HepG2 (cell line): ENCODE data around the gene ZBTB26. TPM values are rescaled to one million over a fixed set of nuclear protein-coding genes. Genes with fewer than 3 reads are reported as not detected.

Experiments
- KLF12 ChIP-seq: sonication (generic); formaldehyde crosslinking; IDR thresholded peaks from 2 replicates; pipeline ENCODE4 v1.4.0; 2020; ENCODE audit warnings: missing genetic modification reagents, borderline replicate concordance
- KLF9 ChIP-seq: IDR thresholded peaks from 2 replicates; pipeline ENCODE4 v1.6.1; 2016; ENCODE audit warnings: low read depth
- MAZ ChIP-seq, 2 experiments: sonication (generic) in 1 of 2; formaldehyde crosslinking in 1 of 2; IDR thresholded peaks; 2 replicates each; pipeline versions ENCODE4 v1.5.0 to v1.6.1; 2012 to 2020; ENCODE audit warnings: low read depth in 2 of 2, mild to moderate bottlenecking in 2 of 2, borderline replicate concordance in 1 of 2, improper control_type of control experiment in 1 of 2, low read length in 1 of 2, missing genetic modification reagents in 1 of 2, moderate library complexity in 1 of 2
- MIXL1 ChIP-seq: IDR thresholded peaks from 2 replicates; pipeline ENCODE4 v1.6.1; 2016
- RBM39 ChIP-seq: fragments of 200-400 bp; formaldehyde crosslinking; IDR thresholded peaks from one replicate; pipeline ENCODE4 v1.6.1; 2018; ENCODE audit warnings: antibody characterized with exemption, mild to moderate bottlenecking, low read depth, low read length; ENCODE audit not compliant: poor library complexity, severe bottlenecking
- SRSF9 ChIP-seq: fragments of 200-400 bp; formaldehyde crosslinking; IDR thresholded peaks from 2 replicates; pipeline ENCODE4 v1.6.1; 2018; ENCODE audit warnings: borderline replicate concordance, mild to moderate bottlenecking, low read depth, low read length; ENCODE audit not compliant: insufficient read depth, poor library complexity, severe bottlenecking
- TP53 ChIP-seq: sonication (generic); formaldehyde crosslinking; conservative IDR thresholded peaks from 2 replicates; pipeline ENCODE4 v1.4.0; 2020; ENCODE audit warnings: missing genetic modification reagents
- XBP1 ChIP-seq: sonication (generic); formaldehyde crosslinking; IDR thresholded peaks from 2 replicates; pipeline ENCODE4 v1.5.0; 2020; ENCODE audit warnings: missing genetic modification reagents
- ZFP62 ChIP-seq: sonication (generic); formaldehyde crosslinking; IDR thresholded peaks from 2 replicates; pipeline ENCODE4 v1.4.0; 2020; ENCODE audit warnings: missing genetic modification reagents
- ZNF253 ChIP-seq: sonication (generic); formaldehyde crosslinking; IDR thresholded peaks from 2 replicates; pipeline ENCODE4 v1.8.0; 2022; ENCODE audit warnings: mild to moderate bottlenecking, missing genetic modification reagents, borderline replicate concordance
- ZNF589 ChIP-seq: sonication (generic); formaldehyde crosslinking; conservative IDR thresholded peaks from 2 replicates; pipeline ENCODE4 v1.8.0; 2022; ENCODE audit warnings: mild to moderate bottlenecking, moderate library complexity, missing genetic modification reagents
- polyA plus RNA-seq, 8 experiments: library from polyadenylated mRNA; depleted of rRNA in 3 of 8; stranded (reverse) in 7 of 8; unstranded in 1 of 8; fragments of >200 nt; fragmentation: Illumina TruSeq in 4 of 8; extraction: Trizol in 4 of 8; gene quantifications; 2 replicates each; pipeline versions ENCODE4 v1.2.1 to v1.2.3, GENCODE V29; 2011 to 2016; ENCODE audit warnings: low read depth in 4 of 8, missing spikeins in 1 of 8, mixed read lengths in 1 of 8; ENCODE audit not compliant: insufficient read depth in 1 of 8
- total RNA-seq, 5 experiments: library from RNA; depleted of rRNA; stranded (reverse); fragments of >200 nt; fragmentation: Illumina TruSeq; extraction: Trizol; gene quantifications; 2 replicates each; pipeline ENCODE4 v1.2.3, GENCODE V29; 2016; ENCODE audit warnings: low read depth in 1 of 5
- TF ChIP-seq, protein P1 (sequence below): IDR thresholded peaks from 2 replicates; pipeline ENCODE4 v1.6.1; 2012; ENCODE audit warnings: low read length, improper control_type of control experiment
- TF ChIP-seq, protein P2 (sequence below): sonication (generic); formaldehyde crosslinking; conservative IDR thresholded peaks from 2 replicates; pipeline ENCODE4 v1.4.0; 2020; ENCODE audit warnings: missing genetic modification reagents
- TF ChIP-seq, protein P3 (sequence below): IDR thresholded peaks from 2 replicates; pipeline ENCODE4 v1.6.1; 2016
- TF ChIP-seq, protein P4 (sequence below): sonication (generic); formaldehyde crosslinking; IDR thresholded peaks from 2 replicates; pipeline ENCODE4 v1.4.0; 2020; ENCODE audit warnings: missing genetic modification reagents

ZBTB26 gene
- total and polyA plus RNA-seq, 2 of the 13 experiments (the other 11 are each of a cell fraction or from before 2014, with no cell fraction given): 4.5 to 8.6 TPM

DNA sequence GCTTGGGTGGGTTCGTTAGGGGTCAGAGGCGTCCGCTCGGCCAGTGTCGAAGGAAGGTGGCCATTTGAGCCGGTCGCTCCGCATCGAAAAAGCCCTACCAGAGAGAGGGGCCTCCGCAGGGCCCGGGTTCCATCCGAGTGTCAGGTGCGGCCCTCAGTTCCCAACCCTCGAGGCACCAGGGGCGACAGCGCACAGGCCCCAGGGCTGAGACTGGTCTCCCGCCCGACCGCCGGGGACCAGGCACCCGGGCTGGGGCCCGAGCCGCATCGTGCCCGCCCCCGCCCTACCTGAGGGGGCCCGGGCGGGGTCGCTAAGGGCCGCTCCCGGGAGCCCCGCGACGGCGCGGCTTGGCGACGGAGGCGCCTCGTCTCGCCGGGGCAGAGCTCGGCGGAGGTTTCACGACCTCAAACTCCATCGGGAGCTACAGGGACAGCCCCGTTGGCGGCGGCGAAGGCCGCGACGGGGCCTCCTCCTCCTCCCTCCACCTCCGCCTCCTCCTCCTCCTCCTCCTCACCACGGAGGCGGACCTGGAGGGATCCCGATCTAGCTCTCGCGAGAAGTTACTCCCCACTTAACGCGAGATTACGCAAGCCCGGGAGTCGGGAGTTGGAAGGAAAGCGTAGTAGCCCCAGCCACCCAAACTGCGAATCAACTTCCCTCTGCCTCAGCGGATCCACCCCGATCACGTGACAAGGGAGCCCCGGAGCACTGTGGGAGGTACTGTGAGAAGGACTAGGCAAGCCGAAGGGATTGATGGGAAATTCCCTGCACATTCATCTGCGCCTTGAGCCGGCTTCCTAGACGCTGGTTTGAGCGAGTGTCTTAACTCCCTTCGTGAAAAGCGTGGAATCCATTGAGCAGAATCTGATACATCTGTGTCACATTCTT is 26.2 kb downstream of the ZBTB26 start, which contains the start of gene RC3H2 (continued):
- TF ChIP-seq, protein P1, sequence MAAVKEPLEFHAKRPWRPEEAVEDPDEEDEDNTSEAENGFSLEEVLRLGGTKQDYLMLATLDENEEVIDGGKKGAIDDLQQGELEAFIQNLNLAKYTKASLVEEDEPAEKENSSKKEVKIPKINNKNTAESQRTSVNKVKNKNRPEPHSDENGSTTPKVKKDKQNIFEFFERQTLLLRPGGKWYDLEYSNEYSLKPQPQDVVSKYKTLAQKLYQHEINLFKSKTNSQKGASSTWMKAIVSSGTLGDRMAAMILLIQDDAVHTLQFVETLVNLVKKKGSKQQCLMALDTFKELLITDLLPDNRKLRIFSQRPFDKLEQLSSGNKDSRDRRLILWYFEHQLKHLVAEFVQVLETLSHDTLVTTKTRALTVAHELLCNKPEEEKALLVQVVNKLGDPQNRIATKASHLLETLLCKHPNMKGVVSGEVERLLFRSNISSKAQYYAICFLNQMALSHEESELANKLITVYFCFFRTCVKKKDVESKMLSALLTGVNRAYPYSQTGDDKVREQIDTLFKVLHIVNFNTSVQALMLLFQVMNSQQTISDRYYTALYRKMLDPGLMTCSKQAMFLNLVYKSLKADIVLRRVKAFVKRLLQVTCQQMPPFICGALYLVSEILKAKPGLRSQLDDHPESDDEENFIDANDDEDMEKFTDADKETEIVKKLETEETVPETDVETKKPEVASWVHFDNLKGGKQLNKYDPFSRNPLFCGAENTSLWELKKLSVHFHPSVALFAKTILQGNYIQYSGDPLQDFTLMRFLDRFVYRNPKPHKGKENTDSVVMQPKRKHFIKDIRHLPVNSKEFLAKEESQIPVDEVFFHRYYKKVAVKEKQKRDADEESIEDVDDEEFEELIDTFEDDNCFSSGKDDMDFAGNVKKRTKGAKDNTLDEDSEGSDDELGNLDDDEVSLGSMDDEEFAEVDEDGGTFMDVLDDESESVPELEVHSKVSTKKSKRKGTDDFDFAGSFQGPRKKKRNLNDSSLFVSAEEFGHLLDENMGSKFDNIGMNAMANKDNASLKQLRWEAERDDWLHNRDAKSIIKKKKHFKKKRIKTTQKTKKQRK: no peak
- TF ChIP-seq MAZ (IDR thresholded peaks at IDR 0.05; ENCODE audit: borderline replicate concordance, low read depth, low read length): no peak; the same call in 1 of the 2 replicates
- peak; percentile 95 for TF ChIP-seq MAZ (CRISPR knock-in tag; IDR thresholded peaks at IDR 0.05; ENCODE audit: low read depth)
- no peak for TF ChIP-seq TP53
- TF ChIP-seq ZNF253 (CRISPR knock-in tag): no peak
- TF ChIP-seq, protein P2, sequence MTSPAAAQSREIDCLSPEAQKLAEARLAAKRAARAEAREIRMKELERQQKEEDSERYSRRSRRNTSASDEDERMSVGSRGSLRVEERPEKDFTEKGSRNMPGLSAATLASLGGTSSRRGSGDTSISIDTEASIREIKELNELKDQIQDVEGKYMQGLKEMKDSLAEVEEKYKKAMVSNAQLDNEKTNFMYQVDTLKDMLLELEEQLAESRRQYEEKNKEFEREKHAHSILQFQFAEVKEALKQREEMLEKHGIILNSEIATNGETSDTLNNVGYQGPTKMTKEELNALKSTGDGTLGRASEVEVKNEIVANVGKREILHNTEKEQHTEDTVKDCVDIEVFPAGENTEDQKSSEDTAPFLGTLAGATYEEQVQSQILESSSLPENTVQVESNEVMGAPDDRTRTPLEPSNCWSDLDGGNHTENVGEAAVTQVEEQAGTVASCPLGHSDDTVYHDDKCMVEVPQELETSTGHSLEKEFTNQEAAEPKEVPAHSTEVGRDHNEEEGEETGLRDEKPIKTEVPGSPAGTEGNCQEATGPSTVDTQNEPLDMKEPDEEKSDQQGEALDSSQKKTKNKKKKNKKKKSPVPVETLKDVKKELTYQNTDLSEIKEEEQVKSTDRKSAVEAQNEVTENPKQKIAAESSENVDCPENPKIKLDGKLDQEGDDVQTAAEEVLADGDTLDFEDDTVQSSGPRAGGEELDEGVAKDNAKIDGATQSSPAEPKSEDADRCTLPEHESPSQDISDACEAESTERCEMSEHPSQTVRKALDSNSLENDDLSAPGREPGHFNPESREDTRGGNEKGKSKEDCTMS (CRISPR knock-in tag): no peak
- TF ChIP-seq ZFP62 (CRISPR knock-in tag): no peak
- no peak for TF ChIP-seq XBP1 (CRISPR knock-in tag)
- no peak for TF ChIP-seq RBM39
- TF ChIP-seq SRSF9: no peak
- no peak for TF ChIP-seq ZNF589 (CRISPR knock-in tag)
- TF ChIP-seq, protein P3, sequence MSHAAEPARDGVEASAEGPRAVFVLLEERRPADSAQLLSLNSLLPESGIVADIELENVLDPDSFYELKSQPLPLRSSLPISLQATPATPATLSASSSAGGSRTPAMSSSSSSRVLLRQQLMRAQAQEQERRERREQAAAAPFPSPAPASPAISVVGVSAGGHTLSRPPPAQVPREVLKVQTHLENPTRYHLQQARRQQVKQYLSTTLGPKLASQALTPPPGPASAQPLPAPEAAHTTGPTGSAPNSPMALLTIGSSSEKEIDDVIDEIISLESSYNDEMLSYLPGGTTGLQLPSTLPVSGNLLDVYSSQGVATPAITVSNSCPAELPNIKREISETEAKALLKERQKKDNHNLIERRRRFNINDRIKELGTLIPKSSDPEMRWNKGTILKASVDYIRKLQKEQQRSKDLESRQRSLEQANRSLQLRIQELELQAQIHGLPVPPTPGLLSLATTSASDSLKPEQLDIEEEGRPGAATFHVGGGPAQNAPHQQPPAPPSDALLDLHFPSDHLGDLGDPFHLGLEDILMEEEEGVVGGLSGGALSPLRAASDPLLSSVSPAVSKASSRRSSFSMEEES (CRISPR knock-in tag): peak; percentile 77
- TF ChIP-seq, protein P4, sequence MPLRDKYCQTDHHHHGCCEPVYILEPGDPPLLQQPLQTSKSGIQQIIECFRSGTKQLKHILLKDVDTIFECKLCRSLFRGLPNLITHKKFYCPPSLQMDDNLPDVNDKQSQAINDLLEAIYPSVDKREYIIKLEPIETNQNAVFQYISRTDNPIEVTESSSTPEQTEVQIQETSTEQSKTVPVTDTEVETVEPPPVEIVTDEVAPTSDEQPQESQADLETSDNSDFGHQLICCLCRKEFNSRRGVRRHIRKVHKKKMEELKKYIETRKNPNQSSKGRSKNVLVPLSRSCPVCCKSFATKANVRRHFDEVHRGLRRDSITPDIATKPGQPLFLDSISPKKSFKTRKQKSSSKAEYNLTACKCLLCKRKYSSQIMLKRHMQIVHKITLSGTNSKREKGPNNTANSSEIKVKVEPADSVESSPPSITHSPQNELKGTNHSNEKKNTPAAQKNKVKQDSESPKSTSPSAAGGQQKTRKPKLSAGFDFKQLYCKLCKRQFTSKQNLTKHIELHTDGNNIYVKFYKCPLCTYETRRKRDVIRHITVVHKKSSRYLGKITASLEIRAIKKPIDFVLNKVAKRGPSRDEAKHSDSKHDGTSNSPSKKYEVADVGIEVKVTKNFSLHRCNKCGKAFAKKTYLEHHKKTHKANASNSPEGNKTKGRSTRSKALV (CRISPR knock-in tag): 0 out of 2 replicates have a peak, but pooled peaks have one; percentile 24
- TF ChIP-seq KLF12 (CRISPR knock-in tag): peak; percentile 59; the same call in 1 of the 2 replicates
- no peak for TF ChIP-seq KLF9
- TF ChIP-seq MIXL1: peak; percentile 33; the same call in 1 of the 2 replicates
